IPS-18c (cell line): ENCODE results near the gene POFUT2.

Source experiments
- H3K4me3 ChIP-seq: 2 replicates; pipeline ENCODE4 v1.7.0; 2013; ENCODE audit warnings: low read depth, mild to moderate bottlenecking, low read length, moderate library complexity; ENCODE audit not compliant: insufficient read depth
- H3K9me3 ChIP-seq: one replicate; pipeline ENCODE4 v1.6.1; 2013; ENCODE audit warnings: mild to moderate bottlenecking, low read length, moderate library complexity; ENCODE audit not compliant: control insufficient read depth, insufficient read depth

POFUT2 gene

DNA sequence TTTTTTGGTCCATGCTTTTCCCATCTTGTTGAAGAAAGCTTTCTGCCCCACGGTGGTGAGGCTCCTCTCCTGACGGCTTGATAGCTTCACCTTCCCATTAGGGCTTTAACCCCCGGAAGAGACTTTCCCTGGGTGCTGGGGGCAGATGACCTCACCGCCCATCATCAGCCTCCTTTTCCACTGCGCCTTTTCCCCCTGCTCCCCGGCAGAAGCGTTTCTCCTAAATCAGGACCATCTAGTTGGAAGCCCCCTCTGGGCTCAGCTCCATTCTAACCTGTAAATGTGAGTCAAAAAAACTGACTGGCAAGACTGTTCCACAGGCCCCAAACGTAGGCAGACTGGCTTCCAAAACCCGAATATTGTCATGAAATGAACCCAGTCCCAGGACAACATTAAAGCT lies 6.7 kb downstream of the POFUT2 start:
- Histone ChIP-seq H3K9me3 (no peaks in the 10 kb centered on the region), H3K4me3 (no peak overlapping the region)

DNA sequence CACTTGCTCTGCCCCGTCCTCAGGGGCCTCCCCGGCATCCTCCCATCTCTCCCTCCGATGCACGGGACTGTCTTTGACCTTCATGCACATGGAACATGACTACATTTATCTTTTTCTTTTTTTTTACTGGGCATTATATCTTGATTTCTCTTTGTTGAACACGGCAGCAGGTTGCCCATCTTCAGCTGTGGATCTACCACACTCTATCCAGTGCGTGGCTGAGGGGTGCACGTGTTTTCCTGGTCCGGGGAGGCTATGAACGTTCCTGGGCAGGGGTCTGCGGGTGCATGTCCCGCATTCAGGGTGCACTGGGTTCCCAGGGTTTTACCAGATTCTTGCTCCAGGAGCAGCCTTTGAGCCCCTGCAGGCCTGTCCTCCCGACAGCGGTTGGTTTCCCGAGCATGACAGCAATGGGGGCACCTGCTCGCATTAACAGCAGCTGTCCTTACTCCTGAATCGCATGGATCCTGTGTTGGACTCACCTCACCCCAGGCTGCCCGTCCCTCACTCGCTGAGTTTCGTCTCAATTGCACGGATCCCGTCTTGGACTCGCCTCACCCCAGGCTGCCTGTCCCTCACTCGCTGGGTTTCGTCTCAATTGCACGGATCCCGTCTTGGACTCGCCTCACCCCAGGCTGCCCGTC lies 7.4 kb downstream of the POFUT2 start:
- no peaks in the 10 kb centered on the region for H3K9me3 ChIP-seq

DNA sequence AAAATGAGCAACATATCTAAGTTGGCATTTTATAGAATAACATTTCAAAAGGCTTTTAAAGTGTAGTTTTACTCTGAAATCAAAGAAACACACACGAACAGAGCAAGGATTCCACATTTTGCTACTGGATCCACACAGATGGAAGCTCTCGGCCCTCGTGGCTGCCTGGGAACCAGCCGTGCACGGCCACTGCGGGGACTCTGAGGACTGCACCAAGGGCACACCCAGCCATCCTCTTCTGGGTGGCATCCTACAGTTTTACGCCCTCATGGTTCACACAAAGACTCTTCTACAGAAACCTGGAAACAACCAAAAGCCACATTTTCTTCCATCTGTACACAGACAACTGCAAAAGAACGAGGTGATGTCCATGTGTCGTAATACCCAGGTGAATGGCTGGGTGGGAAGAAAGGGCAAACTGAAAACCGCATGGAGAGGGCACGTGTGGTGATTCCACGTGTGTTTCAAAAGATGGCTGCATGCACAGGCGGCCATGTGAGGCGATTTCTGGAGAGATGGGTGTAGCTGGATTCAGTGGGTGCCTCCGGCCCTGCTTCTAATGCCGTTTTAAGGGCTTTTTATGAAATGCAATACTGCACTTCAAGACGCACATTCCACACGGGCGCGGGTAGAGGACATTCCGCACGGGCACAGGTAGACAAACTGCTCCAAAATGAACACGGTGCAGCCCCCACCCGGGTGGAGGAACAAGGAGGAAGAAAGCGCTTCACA lies 8.1 kb downstream of the POFUT2 start:
- Histone ChIP-seq H3K9me3 (no peaks in the 10 kb centered on the region), H3K4me3 (no peak overlapping the region)

More for the DNA sequence above, 7.4 kb downstream of the POFUT2 start:
- no peak overlapping the region for H3K4me3 ChIP-seq

DNA sequence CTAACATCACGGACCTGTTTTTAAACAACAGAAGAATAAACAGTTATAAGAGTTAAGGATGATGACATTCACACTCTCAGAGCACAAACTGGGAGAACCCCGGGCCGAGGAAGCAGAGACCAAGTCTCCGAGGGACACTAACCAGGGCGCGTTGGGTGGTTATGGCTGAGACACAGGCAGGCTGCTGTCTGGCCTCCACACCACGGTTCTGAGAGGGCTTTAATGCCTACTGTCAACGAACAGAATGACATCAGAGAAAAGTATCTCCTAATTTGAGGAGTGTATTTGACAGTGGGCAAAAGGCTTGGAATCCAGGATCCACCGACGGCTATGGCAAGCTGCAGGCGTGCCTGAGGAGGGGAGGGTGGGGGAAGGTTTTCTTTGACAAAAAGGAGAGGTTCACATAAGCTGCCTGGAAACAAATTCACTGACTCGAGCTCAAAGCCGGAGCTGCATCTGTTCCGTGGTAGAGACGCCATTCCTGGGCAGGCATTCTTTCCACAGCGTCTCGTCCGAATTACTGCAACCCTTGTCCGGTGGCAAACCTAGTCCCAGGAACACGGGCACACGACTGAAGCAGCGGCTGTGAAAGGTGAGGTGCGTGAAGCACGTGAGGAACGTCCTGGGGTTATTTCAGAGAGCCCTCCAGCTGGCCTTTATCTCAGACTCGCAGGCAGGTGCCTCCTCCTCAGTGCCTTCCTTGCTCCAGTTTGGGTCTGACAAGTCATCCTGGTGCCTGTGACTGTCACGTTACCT lies 9.4 kb downstream of the POFUT2 start:
- Histone ChIP-seq H3K9me3 (no peaks in the 10 kb centered on the region), H3K4me3 (no peak overlapping the region)

DNA sequence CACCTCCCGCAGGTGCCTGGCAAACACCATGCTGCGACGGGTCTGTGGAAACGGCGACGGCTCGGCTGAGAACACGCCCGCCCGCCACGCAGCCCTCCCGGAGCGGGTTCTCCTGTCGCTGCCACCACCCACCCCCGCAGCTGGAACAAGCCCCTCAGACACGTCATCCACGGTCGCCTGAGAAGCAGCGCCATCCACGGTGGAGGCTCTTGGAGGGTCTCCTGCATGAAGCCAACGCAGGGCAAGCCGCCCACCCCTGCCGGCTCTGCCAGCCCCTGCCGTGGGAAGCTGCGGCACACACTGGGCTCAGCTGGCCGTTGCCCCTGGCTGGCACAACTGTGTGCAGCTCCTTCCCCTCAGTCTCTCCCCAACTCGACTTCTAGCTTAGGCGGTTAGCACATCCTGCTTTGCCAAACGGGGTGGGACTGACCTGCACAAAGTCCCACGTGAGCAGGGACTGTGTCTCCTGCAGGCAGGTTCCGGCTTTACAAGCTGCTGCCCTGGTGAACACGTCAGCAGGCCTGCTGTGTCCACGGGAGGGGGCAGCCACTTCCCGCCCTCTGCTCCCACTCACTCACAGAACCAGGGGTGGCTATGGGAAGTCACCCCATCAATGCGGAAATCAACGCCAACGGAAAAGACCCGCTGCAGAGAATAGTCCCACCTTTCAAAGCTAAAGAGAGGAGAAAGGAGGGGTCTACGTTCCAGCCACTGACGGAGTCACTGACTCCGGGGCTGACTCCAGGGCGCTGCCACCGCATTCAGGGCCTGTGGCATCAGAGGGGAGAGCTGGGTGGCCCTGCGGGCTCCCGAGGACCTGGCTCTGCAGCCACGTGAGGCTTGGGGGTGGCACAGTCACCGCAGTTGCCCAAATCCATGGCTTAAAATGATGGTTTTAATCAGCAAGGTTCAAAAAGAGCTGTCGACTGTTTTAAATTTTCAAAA lies 10.3 kb downstream of the POFUT2 start:
- H3K9me3 ChIP-seq = no peaks in the 10 kb centered on the region

DNA sequence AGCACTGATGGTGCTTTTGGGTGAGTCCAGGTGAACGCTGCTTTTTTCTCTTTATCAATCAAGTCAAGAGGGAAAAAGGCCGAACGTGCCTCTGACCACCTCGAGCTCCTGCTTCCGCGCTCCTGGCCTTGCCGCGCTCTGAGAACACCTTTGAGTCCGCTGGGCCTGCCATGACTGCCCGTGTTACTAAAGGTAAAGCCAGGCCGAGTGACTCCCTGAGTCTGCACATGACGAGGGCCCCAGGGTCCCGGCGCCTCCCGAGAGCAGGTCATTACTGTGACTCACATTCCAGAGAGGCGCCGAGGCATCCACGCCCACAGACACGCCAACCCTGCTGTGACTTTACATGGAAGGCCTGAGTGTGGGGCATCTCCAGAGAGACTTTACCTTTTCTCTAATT lies 11.1 kb downstream of the POFUT2 start:
- H3K9me3 ChIP-seq = no peaks in the 10 kb centered on the region

More for the DNA sequence above, 10.3 kb downstream of the POFUT2 start:
- no peak overlapping the region for H3K4me3 ChIP-seq

DNA sequence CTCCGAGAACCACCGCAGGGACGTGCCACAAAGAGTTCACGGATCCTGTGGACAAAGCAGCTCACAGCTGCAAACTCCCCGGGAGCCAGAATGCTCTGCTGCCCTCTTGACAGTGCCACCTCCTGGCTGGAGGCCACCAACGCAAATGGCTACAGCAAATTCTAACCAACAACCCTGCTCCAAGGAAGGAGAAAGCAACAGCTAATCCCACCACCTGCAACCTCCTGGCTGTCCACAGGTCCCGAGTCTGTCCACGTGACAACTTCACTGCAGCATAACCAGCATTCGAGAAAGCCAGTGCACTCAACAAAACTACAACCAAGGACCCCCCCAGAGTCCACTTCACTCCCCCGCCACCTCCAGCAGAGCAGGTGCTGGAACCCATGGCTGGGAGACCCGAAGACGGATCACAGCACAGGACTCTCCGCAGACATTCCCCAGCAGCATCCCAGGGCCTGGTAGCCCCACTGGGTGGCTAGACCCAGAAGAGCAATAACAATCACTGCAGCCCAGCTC lies 17.3 kb downstream of the POFUT2 start:
- Histone ChIP-seq H3K9me3 (no peaks in the 10 kb centered on the region), H3K4me3 (no peak overlapping the region)

More for the DNA sequence above, 11.1 kb downstream of the POFUT2 start:
- no peak overlapping the region for H3K4me3 ChIP-seq

DNA sequence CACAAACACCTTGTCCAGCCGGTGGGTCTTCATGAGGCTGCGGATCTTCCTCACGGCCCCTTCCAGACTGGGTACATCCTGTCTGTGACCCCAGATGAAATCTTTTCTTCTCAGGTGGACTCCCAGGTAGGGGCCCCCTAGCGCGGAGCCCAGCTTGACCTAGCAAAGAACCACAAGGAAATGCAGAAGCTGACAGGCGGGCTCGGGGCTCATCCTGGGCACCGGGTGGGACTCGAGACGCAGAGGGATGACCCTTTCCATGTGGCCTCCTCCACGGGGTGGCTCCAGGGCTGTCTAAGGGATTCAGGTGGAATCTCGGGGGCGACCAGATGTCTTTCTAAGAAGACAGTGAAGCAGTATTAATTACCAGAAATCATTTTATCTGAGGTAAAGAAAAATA lies 17.8 kb downstream of the POFUT2 start:
- Histone ChIP-seq H3K9me3 (no peaks in the 10 kb centered on the region), H3K4me3 (no peak overlapping the region)

DNA sequence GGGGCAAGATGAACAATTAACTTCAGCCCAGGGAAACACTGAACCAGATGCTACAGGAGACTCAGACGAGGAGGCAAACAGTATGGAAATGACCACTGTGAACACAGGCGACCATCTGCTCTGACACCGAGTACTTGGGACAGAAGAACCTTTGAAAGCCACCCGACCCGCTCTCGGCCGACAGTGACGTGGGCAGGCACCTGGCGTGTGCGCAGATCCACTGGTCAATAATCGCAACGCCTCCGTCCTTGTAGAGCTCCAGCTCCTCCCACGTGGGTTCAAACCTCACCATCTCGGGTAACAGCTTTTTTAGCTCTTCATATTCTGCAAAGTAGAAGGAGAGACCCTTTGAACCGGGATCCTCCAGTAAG lies 20.3 kb downstream of the POFUT2 start:
- no peaks in the 10 kb centered on the region for H3K9me3 ChIP-seq

DNA sequence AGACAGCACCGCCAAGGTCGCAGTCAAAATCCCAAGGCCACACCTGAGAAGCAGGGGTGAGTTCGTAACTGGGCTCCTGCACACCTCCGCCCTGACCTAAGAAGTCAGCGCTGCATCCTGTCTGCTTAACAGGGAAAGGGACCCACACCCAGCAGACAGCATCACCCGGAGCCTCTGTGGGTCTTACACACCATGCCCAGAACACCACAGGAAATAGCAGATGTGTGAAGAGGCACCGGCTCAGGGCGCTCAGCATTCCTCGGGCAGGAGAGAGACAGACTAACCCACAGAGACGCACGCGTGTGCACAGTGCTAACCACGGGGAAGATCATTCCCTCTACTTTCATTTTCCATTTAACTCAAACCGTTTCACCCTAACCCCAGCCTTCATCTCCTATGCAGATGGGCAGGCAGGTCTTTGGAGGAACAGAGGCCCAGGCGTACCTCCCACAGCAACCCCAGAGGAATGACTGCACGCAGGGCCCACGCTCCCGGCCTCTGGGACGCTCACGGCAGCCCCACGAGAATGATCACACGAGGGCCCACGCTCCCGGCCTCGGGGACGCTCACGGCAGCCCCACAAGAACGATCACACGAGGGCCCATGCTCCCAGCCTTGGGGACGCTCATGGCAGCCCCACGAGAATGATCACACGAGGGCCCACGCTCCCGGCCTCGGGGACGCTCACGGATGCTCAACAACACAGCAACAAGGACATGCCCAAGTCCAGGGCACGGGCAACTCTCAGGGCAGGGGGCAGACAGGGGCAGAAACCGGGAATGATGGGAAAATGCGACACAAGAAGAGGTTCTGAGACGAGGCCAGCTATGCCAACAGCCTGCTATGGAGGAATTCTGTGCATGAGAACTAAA lies 20.9 kb downstream of the POFUT2 start:
- H3K9me3 ChIP-seq = no peaks in the 10 kb centered on the region
- no peak overlapping the region for H3K4me3 ChIP-seq

More for the DNA sequence above, 20.3 kb downstream of the POFUT2 start:
- H3K4me3 ChIP-seq = no peak overlapping the region

DNA sequence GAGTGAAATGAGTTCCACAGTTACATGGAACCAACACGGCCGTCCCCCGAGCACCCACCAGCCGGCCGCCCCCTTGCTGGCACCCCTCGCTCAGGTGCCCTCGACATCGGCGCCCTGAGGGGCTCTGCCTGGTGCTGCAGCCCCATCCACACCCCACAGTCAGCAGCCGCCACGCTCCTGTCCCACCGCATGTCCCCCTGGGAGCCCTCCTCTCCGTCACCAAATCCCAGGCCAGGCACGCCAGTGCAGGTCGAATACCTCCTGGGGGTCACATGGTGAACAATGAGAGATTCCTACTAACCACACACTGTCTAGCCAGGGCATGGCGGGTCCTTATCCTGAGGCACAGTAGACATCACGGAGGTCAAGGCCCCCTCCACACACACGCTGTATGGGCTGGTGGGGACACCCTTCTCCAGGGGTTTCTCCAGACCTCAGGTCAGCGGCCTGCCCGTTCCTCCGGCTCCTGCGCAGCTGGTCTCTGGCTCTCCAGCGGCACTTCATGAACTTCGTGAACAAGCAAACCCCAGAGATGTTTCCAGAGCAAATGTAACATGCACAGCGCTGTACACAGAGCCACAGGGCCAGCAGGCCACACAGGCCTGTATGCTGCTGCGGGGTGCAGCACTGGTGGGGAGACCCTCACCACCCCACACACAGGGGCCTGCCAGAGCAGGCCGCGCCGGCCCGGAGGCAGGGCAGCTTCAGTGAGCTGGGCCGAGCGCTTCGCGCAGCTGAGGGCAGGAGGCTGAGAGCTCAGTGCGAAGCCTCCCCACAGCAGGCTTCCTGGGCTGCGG lies 21.8 kb downstream of the POFUT2 start:
- H3K9me3 ChIP-seq = no peaks in the 10 kb centered on the region

DNA sequence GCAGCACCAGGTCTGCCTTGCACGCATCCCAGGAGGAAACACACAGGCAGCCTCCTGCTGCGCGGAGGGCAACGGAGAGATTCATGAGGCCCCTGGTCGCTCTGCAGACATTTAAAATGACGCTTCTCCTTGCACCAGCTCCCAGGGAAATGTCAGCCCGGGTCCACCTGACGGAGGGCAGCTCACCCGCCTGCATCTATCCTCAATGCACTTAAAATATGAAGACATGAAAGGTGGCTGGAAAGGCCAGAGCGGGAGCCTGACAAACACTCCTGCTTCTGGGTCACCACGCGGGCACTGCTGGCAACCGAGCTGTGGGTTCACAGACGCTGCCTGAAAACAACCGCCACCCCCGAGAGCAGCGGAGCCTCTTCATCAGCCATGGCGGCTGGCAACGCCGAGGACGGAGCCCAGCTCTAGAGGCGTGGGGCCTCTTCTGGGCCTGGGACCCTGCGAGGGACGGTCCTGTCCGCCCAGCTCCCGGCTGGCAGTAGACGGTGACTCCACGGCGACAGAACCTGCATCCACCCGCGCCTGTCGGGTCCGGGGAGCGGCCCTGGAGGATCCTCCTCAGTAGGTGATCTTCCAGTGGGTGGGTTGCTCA lies 22.7 kb downstream of the POFUT2 start:
- H3K4me3 ChIP-seq = no peak overlapping the region
- H3K9me3 ChIP-seq = no peaks in the 10 kb centered on the region

More for the DNA sequence above, 21.8 kb downstream of the POFUT2 start:
- no peak overlapping the region for H3K4me3 ChIP-seq

DNA sequence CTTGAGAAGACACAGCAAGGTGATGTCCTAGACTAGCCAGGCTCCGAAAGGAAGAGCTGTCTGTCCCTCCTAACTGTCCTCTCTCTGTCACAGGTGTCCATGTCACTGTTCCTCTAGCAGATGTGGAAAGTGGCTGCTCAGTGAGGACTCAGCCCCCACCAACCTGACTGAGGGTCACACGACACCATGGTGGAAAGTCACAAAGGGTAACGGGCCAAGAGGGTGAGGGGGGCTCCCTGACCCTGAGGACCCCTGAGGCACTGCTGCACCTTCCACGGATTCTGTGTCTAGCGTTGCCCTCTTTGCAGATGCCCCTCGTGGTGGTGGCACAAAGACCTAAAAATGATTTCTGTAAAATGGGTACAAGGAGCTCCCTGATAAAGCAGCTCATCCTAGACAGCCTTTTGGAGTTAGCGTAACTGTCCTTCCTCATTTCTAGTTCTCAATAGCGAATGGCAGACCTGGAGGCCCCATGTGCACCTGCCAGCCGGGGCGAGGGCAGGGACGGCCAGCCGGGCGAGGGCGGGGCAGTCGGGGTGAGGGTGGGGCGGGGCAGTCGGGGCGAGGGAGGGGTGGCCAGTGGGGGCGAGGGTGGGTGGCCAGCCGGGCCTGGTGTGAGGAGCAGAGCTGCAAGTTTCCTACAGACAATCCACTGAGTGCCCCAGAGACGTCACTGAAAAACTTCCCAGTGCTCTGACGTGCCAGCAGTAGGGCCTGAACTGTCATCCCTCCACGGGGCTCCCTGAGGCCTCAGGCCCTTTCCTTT lies 23.4 kb downstream of the POFUT2 start:
- no peak overlapping the region for H3K4me3 ChIP-seq

DNA sequence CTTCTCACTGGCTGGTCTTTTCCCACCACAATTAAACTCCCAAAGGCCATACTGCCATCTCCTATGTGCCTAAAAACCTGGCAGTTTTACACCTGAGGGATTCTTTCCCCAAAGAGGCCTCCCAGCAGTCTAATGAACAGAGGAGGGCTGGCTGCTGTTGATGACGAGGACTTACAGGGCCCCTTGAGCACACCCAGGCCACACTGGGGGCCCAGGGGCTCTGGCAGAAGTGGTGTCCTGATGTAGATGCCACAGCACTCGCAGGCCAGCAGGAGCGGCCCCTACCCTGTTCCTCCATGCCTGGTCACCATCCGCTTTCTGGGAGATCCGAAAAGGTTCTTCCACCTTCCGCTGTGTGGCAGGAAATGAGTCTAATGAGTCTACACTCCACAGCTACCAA lies 24.2 kb downstream of the POFUT2 start:
- Histone ChIP-seq H3K4me3 (no peak overlapping the region), H3K9me3 (no peaks in the 10 kb centered on the region)

More for the DNA sequence above, 23.4 kb downstream of the POFUT2 start:
- no peaks in the 10 kb centered on the region for H3K9me3 ChIP-seq
